Left lung (tissue), 10 donors: Measurements from ENCODE around the gene PPP1R10. TPM values are rescaled to one million over a fixed set of nuclear protein-coding genes. Genes with fewer than 3 reads are reported as not detected.

ENCODE experiments used
- ATAC-seq: fragments of 200-7000 bp; cut with Tn5 transposase; one replicate; pipeline ENCODE4 v1.9.1; 2020; ENCODE audit warnings: moderate library complexity
- DNase-seq, 4 donors: peaks; one replicate each; pipeline ENCODE4 v3.0.0-alpha.2; 2013 to 2020
- H3K27ac ChIP-seq, 2 donors: fragments of 200-600 bp; sonication (generic) in 1 of 2; one replicate each; pipeline versions ENCODE4 v1.5.0 to v1.8.0; 2020 to 2021
- H3K27me3 ChIP-seq, 2 donors: fragments of 200-600 bp; sonication (generic) in 1 of 2; one replicate each; pipeline versions ENCODE4 v1.5.0 to v1.8.0; 2020 to 2021
- H3K36me3 ChIP-seq, 2 donors: fragments of 200-600 bp; sonication (generic) in 1 of 2; one replicate each; pipeline versions ENCODE4 v1.5.0 to v1.8.0; 2020 to 2021
- H3K4me1 ChIP-seq, 2 donors: fragments of 200-600 bp; one replicate each; pipeline ENCODE4 v1.8.0; 2021
- H3K4me3 ChIP-seq, 2 donors: fragments of 200-600 bp; sonication (generic) in 1 of 2; one replicate each; pipeline versions ENCODE4 v1.5.0 to v1.8.0; 2020 to 2021; ENCODE audit warnings: mild to moderate bottlenecking in 1 of 2
- H3K9me3 ChIP-seq, 2 donors: fragments of 200-600 bp; sonication (generic) in 1 of 2; one replicate each; pipeline versions ENCODE4 v1.5.0 to v1.8.0; 2020 to 2021
- intact Hi-C, 2 donors: fragments of 100-400 bp; cut with DNase I; formaldehyde crosslinking; loops; one replicate each; pipeline versions ENCODE4 v1.11.2 to v1.14.2; 2022
- polyA plus RNA-seq, 6 donors: library from polyadenylated mRNA; unstranded; fragments of 120-200 nt; gene quantifications; one replicate each; pipeline ENCODE4 v1.2.1, GENCODE V29; 2013; ENCODE audit not compliant: insufficient read length in 6 of 6
- total RNA-seq, 2 donors: library from RNA; stranded (reverse); fragmentation: NEBNext Ultra II Directional; extraction: Animal tissue kit (Norgen Biotek cat#: 25700); gene quantifications; one replicate each; pipeline ENCODE4 v1.2.1, GENCODE V29; 2021
- TF ChIP-seq, protein P1 (sequence below), 2 donors: fragments of 200-600 bp; sonication (generic) in 1 of 2; IDR thresholded peaks; one replicate each; pipeline versions ENCODE4 v1.5.0 to v1.8.0; 2021; ENCODE audit warnings: antibody characterized with exemption in 2 of 2
- donor health status: DM: no; HTN: yes; CAD: no.
- donor health status: DM: no; HTN: no; CAD: no.

PPP1R10 gene
- total and polyA plus RNA-seq, 8 donors: 44.9 to 71.1 (median 49.6) TPM

DNA sequence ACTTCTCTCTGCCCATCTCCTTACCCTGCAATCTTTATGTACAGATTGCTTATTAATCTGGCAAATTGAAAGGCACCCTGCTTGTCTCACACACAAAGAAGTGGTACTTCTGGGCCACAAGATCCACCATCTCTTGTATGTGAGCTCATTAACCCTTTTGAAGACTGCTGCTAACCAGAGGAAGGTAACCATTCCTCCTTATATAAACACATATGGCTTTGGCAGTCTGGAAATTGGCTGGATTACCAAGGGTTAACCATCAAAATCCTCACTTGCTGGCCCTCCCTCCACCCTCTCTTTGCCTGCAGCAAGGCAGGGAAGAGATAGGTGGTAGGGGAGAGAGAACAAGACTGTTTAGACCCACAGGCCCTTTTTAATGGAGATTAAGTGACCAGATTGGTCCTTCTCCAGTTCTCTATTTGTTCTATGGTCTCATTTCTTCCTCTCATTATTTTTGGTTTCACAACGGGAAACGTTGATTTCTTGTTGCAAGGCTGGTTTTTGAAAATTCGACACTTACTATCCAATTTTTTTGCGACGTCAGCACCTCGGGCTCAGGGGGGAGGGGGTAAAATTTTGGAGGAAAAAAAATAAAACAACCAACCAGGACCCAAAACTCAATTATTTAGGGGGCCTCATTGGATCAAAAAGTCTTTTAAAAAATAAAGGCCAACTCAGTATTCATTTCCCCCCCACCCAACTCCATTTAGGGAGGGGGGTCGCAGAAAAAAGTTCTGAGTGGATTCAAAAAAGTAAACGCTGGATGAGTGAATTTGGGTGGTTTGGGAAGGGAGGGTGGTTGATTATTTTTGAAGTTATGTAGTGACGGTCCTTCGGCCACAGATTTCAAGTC, 859 bp downstream of the PPP1R10 start:
- DNase-seq: peak in 2 of 4 donors; percentile 59 to 63
- Histone ChIP-seq H3K27me3 (no peaks in the 10 kb centered on the region), H3K4me3 (peak overlapping the region; percentile 80 to 81), H3K9me3 (no peaks in the 10 kb centered on the region), H3K36me3 (peaks cover 0 to 38% of the 10 kb centered on the region in 2 donors), H3K27ac (peak overlapping the region; percentile 96 to 99), H3K4me1 (peaks cover 31 to 49% of the 10 kb centered on the region in 2 donors)
- intact Hi-C loops: no loop called here
- ATAC-seq: no peak
- TF ChIP-seq, protein P1, sequence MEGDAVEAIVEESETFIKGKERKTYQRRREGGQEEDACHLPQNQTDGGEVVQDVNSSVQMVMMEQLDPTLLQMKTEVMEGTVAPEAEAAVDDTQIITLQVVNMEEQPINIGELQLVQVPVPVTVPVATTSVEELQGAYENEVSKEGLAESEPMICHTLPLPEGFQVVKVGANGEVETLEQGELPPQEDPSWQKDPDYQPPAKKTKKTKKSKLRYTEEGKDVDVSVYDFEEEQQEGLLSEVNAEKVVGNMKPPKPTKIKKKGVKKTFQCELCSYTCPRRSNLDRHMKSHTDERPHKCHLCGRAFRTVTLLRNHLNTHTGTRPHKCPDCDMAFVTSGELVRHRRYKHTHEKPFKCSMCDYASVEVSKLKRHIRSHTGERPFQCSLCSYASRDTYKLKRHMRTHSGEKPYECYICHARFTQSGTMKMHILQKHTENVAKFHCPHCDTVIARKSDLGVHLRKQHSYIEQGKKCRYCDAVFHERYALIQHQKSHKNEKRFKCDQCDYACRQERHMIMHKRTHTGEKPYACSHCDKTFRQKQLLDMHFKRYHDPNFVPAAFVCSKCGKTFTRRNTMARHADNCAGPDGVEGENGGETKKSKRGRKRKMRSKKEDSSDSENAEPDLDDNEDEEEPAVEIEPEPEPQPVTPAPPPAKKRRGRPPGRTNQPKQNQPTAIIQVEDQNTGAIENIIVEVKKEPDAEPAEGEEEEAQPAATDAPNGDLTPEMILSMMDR (IDR thresholded peaks at IDR 0.05): no peak

DNA sequence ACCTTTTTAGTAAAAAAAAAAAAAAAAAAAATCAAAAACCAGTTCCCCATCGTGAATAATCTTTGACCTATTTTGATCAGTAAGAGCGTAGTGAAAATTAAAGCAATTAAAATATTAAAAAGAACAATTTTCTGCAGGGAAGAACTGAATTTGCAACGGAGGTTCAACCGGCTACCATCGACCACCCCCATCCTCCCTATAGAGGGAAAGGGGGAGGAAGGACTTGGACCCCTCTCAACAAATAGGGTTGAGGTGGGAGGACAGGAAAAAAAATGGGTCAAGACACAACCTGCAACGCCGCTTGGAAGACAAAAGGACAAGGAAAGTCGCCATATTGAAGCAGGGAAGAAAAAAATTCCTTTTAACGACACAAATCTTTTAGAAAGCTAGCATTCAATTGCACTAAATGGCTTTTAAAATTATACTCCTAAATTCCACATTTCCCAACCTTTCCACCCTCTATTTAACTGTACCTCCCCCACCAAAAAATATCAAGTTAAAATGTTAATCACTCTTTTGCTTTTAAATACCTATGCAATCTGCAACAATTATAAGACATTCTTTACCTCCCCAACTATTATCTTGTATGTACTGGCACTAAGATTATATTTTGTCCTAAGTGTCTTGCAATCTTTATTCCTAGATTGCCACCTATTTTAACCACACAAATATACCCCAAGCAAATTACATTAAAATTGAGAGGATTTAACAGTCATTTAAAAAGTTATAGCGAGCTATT, 1.7 kb downstream of the PPP1R10 start:
- DNase-seq: peak in 3 of 4 donors; percentile 38 to 87 (median 76)

DNA sequence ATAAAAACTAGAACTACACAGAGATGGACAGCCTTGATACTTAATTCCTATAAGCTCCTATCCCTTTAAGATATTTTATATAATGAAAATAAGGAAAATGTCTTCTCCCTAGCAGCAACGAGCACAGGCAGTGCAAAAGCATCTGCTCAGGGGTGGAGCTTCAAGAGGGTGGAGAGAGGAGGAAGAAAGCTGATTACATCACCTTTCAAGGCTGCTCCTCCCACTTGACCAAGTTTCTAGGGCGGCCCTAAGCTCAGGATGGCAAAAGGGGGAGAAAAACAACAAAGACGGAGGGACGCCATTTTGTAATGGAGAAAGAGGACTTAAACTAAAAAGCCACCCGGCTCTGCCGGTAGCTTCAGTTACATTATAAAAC, 2.2 kb downstream of the PPP1R10 start:
- ATAC-seq: peak; percentile 68
- peaks cover 0 to 27% of the 10 kb centered on the region in 2 donors for H3K36me3 ChIP-seq
- H3K4me1 ChIP-seq: peaks cover 33 to 49% of the 10 kb centered on the region in 2 donors
- intact Hi-C loops: no loop called here
- peak overlapping the region; percentile 80 to 81 for H3K4me3 ChIP-seq
- TF ChIP-seq, protein P1 (IDR thresholded peaks at IDR 0.05): no peak
- peak overlapping the region; percentile 96 to 99 for H3K27ac ChIP-seq
- DNase-seq: peak in 3 of 4 donors; percentile 89 to 98 (median 95)
- no peaks in the 10 kb centered on the region for H3K9me3 ChIP-seq
- H3K27me3 ChIP-seq: no peaks in the 10 kb centered on the region

More for the DNA sequence above, 1.7 kb downstream of the PPP1R10 start:
- TF ChIP-seq, protein P1 (IDR thresholded peaks at IDR 0.05): no peak
- no peaks in the 10 kb centered on the region for H3K9me3 ChIP-seq
- H3K36me3 ChIP-seq: peaks cover 0 to 30% of the 10 kb centered on the region in 2 donors
- no peaks in the 10 kb centered on the region for H3K27me3 ChIP-seq
- peak; percentile 2 for ATAC-seq
- intact Hi-C loops: no loop called here
- peaks cover 33 to 49% of the 10 kb centered on the region in 2 donors for H3K4me1 ChIP-seq
- peak overlapping the region; percentile 80 to 81 for H3K4me3 ChIP-seq
- H3K27ac ChIP-seq: peak overlapping the region; percentile 96 to 99

DNA sequence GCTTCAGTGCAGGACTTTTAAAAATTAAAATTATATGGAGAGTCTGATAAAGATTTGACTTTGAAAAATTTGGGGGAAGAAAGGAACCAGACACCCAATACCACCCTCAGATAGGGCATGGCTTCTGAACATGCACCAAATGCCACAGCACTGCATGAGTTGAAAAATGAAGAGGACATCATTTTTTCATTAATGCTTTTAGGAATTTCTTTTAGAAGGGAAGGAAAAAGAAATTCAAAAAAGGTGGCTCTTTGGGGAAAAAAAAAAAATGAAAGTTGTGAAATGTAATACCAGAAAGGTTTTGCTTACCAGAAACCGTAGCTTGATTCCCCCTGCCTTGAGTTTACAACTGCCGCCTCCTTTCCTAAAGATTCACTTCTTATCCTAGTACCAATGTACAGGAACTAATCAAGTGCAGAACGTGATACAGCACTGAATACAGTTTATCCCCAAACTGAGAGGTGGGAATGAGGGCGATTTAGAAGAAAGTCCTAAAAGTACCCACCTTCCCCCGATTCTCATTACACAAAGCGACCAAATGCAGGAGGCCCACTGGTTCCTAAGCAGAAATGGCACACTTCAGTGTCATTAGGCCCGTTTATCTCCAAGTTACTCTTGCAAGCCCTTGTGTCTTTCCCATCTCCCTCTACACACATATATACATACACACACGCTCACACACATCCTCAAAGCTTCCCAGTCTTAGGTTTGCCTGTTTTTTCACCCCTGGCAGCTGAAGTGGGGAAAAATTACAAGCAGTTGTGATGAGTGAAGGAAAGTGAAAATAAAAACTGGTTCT, 2.8 kb downstream of the PPP1R10 start:
- no peak for ATAC-seq
- H3K4me3 ChIP-seq: peak overlapping the region in 1 of 2 donors; percentile 81
- H3K27ac ChIP-seq: peak overlapping the region; percentile 96 to 99
- TF ChIP-seq, protein P1 (IDR thresholded peaks at IDR 0.05): no peak
- no peaks in the 10 kb centered on the region for H3K9me3 ChIP-seq
- H3K36me3 ChIP-seq: peaks cover 0 to 27% of the 10 kb centered on the region in 2 donors
- DNase-seq: no peak
- intact Hi-C loops: no loop called here
- no peaks in the 10 kb centered on the region for H3K27me3 ChIP-seq
- peaks cover 33 to 47% of the 10 kb centered on the region in 2 donors for H3K4me1 ChIP-seq
